ENCODE measurements around the gene ZSCAN9.

ZSCAN9 gene

DNA sequence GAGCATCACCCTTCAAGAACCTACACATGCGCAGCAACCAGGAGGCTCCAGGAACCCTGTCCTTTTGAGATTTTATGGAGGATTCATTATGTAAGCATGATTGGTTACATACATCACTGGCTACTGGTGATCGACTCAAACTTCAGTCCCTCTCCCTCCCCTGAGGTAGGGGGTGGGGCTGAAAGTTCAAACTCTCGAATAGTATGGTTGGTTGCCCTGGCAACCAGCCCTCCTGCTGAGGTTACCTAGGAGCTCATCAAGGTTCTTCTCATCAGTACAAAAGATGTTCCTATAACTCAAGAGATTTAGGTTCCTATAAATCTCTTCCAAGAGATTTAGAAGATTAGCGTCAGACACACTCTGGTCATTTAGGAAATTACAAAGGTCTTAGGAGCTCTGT, 21.9 kb upstream of the ZSCAN9 start:
- H3K36me3 ChIP-seq (replicated peaks): no peaks in the 10 kb centered on the region
- no peaks in the 10 kb centered on the region for H3K27me3 ChIP-seq (replicated peaks)
- DNase-seq: no peak
- in situ Hi-C loops (cut with HindIII; ENCODE audit: low pct_ligation_motif_present, low sequenced_read_pairs): no loop called here
- TF ChIP-seq, protein P1, sequence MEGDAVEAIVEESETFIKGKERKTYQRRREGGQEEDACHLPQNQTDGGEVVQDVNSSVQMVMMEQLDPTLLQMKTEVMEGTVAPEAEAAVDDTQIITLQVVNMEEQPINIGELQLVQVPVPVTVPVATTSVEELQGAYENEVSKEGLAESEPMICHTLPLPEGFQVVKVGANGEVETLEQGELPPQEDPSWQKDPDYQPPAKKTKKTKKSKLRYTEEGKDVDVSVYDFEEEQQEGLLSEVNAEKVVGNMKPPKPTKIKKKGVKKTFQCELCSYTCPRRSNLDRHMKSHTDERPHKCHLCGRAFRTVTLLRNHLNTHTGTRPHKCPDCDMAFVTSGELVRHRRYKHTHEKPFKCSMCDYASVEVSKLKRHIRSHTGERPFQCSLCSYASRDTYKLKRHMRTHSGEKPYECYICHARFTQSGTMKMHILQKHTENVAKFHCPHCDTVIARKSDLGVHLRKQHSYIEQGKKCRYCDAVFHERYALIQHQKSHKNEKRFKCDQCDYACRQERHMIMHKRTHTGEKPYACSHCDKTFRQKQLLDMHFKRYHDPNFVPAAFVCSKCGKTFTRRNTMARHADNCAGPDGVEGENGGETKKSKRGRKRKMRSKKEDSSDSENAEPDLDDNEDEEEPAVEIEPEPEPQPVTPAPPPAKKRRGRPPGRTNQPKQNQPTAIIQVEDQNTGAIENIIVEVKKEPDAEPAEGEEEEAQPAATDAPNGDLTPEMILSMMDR (IDR thresholded peaks at IDR 0.05; ENCODE audit: low read depth, low read length, missing control alignments): no peak
- H3K27ac ChIP-seq: no peak overlapping the region
- H3K4me3 ChIP-seq (ENCODE audit: low read depth, low read length): no peak overlapping the region

DNA sequence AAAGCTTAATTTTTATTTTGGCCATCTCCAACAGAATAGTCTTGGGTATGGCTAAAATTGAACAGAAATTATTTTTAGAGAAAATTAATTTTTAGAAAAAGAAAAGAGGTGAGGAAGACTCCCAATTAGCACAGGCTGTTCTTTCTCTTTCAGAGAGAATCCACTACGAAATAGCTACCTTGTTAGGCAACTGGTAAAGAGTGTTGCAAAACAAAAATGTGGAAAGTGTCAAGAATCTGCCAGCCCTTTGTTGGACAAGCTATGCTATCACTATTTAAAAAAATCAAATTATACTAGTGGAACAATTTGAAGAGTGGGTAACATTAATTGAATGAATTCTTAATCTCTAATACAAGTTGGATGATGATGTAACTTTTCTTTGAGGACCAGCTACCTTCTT, 19.2 kb upstream of the ZSCAN9 start:
- in situ Hi-C loops (cut with HindIII; ENCODE audit: low pct_ligation_motif_present, low sequenced_read_pairs): no loop called here
- H3K27ac ChIP-seq: no peak overlapping the region
- H3K27me3 ChIP-seq (replicated peaks): peaks cover 5% of the 10 kb centered on the region
- H3K36me3 ChIP-seq (replicated peaks): no peaks in the 10 kb centered on the region
- DNase-seq: no peak
- TF ChIP-seq, protein P1 (IDR thresholded peaks at IDR 0.05; ENCODE audit: low read depth, low read length, missing control alignments): no peak
- H3K4me3 ChIP-seq (ENCODE audit: low read depth, low read length): no peak overlapping the region

DNA sequence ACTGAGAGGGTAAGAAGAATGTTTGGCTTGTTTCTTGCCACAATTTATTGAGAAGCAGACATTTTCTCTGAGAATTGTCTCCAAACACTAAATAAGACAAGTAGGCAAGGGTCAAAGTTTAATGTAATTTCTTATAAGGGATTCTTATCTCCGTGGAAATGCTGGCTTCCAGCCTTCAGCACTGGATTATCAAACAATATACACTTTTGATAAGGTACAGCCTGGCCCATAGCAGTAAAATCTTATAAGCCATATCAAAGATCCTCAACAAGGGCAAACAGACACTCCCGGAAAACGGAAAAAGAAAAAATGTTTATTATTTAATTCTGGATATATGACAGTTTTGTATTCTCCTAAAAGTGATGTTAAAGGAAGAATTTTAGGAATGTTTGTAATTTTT, 18.5 kb upstream of the ZSCAN9 start:
- TF ChIP-seq, protein P1 (IDR thresholded peaks at IDR 0.05; ENCODE audit: low read depth, low read length, missing control alignments): no peak
- Histone ChIP-seq H3K36me3 (replicated peaks) (no peaks in the 10 kb centered on the region), H3K27ac (no peak overlapping the region), H3K27me3 (replicated peaks) (peaks cover 5% of the 10 kb centered on the region), H3K4me3 (ENCODE audit: low read depth, low read length) (no peak overlapping the region)
- DNase-seq: no peak
- in situ Hi-C loops (cut with HindIII; ENCODE audit: low pct_ligation_motif_present, low sequenced_read_pairs): no loop called here

DNA sequence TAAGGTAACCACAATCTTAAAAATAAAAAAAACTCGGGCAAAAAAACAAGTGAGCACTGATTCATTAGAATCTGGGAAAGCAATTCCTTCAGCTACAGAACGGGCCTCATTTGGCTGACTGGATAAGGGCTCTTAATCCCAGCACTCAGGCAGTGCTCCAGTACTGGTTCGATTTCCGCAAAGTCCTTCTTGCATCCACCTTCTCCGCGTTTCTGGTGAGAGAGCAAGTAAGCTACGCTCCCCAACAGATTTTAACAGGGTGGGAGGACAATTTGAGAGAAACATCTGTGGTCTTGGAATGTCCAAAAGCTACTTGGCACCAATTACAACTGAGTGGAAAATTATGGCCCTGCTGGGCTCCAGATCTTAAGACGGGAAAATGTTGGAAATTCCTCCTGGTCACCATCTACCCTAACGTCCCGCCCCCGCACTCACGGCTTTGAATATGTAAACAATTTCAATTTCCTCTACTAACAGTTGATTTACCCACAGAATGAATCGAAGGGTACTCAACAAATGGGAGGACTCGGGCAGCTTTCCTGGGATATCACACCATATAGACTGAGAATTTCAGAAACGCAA, 18.1 kb upstream of the ZSCAN9 start:
- in situ Hi-C loops (cut with HindIII; ENCODE audit: low pct_ligation_motif_present, low sequenced_read_pairs): no loop called here
- TF ChIP-seq, protein P1 (IDR thresholded peaks at IDR 0.05; ENCODE audit: low read depth, low read length, missing control alignments): no peak
- no peak for DNase-seq
- Histone ChIP-seq H3K36me3 (replicated peaks) (no peaks in the 10 kb centered on the region), H3K27me3 (replicated peaks) (peaks cover 5% of the 10 kb centered on the region), H3K4me3 (ENCODE audit: low read depth, low read length) (peak overlapping the region; percentile 65), H3K27ac (no peak overlapping the region)

DNA sequence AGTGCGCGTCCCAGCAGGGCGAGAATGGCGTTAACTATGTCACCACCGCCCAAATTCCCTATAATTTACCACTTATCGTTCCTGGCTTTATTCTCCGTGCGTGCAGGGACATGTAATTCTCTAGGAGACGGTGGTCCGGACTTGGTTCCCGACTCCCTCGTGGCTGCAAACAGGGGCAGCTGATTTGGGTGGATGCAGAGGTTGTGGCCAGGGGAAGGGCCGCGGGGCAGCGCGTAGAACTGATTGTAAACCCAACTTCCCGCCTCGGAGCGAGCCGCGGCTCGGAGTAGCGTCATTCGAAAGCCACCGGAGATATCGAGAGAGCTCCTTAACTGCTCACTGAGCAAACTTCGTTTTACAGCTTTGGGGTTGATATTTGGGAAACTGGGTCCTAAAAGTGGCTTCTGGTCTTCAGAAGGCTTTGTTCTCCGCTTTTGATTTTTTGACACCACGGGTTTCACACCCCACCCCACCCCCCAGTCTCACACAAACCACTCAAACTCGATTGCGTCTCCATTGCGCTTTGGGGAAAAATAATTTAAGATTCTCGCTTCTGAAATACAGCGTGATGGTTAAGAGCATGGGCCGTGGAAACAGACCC, 17.5 kb upstream of the ZSCAN9 start:
- in situ Hi-C loops (cut with HindIII; ENCODE audit: low pct_ligation_motif_present, low sequenced_read_pairs): no loop called here
- peak; percentile 32 for DNase-seq
- TF ChIP-seq, protein P1 (IDR thresholded peaks at IDR 0.05; ENCODE audit: low read depth, low read length, missing control alignments): no peak
- Histone ChIP-seq H3K36me3 (replicated peaks) (no peaks in the 10 kb centered on the region), H3K27ac (no peak overlapping the region), H3K4me3 (ENCODE audit: low read depth, low read length) (peak overlapping the region; percentile 65), H3K27me3 (replicated peaks) (peaks cover 5% of the 10 kb centered on the region)
